ENCODE measurements around the gene THPO.
A peak's percentile ranks its signal among the peaks of the same experiment; 100 is the strongest.
"Not testable (repeated sequence)": the region's sequence is repeated elsewhere in the genome, so short reads cannot be mapped to it uniquely, and the experiment has no call there.

Gene THPO

GRCh38 chr3:184347321-184348056 is 30.5 kb downstream of the THPO start:
- DNase-seq = no peak

DNA sequence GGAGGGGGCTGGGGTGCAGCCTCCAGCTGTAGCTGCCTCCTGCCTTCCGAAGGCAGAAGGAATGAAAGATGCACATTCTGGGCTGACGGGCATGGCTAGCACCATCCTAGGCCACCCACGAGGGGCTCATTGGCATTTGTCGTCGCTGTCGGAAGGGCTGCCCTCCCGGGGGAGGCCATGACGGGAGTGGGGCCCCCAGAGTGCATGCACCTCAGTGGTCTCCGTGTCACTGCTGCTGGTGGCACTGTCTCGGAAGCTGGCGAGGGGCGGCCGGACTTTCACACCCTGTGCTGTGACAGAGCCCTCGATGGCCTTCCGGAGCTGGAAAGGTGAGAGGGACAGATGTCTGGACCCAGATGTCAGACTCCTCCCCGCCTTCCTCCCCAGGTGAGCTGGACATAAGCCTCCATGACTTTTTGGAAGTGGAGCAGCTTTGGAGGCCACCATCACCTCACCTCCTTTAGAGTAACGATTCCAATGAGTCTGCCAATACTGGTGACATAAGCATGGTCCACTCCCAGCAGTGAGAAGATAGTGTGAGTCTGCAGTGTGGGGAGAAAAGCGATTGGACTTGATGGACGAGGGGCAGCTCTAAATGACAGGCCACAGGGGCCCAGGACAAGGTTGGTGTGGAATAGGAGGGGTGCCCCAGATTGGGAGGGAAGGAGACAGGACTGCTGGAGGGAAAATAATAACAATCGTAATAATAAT is 31.4 kb downstream of the THPO start:
- DNase-seq = no peak

- DNase-seq = no peak
Measured at GRCh38 chr3:184345317-184346144, 32.5 kb downstream of the THPO start.

DNA sequence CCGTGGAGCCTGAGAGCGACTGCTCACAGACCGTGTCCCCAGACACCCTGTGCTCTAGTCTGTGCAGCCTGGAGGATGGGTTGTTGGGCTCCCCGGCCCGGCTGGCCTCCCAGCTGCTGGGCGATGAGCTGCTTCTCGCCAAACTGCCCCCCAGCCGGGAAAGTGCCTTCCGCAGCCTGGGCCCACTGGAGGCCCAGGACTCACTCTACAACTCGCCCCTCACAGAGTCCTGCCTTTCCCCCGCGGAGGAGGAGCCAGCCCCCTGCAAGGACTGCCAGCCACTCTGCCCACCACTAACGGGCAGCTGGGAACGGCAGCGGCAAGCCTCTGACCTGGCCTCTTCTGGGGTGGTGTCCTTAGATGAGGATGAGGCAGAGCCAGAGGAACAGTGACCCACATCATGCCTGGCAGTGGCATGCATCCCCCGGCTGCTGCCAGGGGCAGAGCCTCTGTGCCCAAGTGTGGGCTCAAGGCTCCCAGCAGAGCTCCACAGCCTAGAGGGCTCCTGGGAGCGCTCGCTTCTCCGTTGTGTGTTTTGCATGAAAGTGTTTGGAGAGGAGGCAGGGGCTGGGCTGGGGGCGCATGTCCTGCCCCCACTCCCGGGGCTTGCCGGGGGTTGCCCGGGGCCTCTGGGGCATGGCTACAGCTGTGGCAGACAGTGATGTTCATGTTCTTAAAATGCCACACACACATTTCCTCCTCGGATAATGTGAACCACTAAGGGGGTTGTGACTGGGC is 33.3 kb downstream of the THPO start:
- DNase-seq = no peak

GRCh38 chr3:184343200-184343876 is 34.7 kb downstream of the THPO start:
- DNase-seq = no peak

DNA sequence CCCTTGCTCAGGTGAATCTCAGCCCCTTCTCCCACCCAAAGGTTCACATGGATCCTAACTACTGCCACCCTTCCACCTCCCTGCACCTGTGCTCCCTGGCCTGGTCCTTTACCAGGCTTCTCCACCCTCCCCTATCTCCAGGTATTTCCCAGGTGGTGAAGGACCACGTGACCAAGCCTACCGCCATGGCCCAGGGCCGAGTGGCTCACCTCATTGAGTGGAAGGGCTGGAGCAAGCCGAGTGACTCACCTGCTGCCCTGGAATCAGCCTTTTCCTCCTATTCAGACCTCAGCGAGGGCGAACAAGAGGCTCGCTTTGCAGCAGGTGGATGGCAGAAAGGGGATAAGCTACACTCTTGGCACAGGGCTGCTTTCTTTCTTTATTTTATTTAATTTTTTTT is 36.1 kb downstream of the THPO start:
- DNase-seq = peak; percentile 68

GRCh38 chr3:184339451-184340135 is 38.4 kb downstream of the THPO start:
- not testable (repeated sequence) for DNase-seq

GRCh38 chr3:184339001-184339400 is 39.0 kb downstream of the THPO start:
- DNase-seq = peak; percentile 42

DNA sequence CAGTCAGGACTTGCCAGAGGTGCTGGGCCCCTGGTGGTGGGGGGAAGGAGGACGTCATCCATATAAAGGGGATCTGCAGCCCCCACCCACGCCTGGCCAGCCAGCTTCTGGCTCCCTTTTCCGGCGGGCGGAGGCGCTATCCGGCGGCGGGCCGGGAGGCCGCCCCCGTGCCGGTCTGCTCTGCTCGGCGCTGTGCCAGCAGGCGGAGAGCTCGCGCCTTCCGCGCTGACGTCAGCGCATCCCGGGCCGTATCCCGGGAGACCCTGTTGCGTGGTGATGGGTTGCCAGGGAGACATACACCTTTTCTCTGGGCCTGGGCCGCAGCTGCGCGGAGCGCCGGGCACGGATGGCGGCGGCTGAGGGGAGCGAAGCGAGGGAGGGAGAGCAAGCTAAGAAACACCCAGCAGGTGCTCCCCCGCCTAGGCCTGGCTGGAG is 39.5 kb downstream of the THPO start:
- DNase-seq = peak; percentile 85

GRCh38 chr3:184337981-184338380 is 40.0 kb downstream of the THPO start:
- DNase-seq = no peak

DNA sequence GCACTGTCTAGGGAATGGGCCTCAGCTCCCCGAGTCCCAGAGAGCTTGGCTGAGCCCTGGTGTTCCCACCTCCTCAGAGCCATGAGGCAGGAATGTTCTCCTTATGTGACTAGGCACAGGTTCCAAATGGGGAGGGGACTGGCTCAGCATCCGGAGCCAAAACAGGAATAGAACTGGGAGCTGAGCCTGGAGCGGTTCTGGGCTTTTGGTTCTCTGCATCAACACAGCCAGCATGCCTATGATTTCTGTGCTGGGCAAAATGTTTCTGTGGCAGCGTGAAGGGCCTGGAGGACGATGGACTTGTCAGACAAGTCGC is 40.6 kb downstream of the THPO start, which contains the start of gene FAM131A:
FAM131A (plus strand) TSS at position 202 of the 316 bp plus-strand sequence; CDS start at position 233, 31 bp downstream.
- no peak for DNase-seq

DNA sequence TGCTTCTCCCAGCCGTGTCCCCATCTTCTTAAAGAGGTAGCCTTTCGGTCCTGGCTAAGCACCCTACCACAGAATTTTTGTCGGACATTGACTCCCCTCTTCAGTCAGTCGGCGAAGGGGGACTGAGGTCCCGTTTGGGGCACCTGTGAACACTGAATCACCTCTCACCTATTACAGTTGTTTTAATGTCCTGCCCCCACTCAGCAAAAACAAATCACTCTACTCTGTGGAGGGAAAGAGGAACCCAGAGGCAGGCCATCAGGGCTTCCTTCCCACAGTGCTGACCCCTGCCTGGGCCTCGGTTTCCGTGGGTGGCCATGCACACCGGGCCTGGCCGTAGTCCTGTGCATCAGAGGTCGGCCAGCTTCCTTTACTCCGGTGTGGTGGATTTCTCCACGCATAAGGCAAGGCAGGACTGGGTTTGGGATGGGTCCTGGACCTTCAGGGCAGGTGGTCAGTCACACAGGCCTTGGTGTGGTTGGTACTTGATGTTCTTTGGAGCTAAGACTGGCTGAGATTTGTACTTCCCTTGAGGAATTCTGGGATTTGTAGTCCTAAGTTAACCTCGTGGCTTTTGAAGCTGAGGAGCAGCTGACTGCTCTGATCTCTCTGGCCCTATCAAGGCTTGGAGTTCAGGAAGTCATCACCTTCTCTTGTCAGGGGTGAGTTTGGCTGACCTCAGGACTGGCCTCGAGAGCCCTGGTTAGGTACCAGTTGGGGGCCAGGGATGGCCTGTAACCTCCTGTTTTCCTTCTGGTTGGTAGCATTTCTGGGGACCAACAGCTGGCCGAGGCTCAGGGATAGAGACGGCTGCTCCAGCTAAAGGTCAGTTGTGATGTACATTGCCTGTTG is 41.2 kb downstream of the THPO start:
- DNase-seq = peak; percentile 28

DNA sequence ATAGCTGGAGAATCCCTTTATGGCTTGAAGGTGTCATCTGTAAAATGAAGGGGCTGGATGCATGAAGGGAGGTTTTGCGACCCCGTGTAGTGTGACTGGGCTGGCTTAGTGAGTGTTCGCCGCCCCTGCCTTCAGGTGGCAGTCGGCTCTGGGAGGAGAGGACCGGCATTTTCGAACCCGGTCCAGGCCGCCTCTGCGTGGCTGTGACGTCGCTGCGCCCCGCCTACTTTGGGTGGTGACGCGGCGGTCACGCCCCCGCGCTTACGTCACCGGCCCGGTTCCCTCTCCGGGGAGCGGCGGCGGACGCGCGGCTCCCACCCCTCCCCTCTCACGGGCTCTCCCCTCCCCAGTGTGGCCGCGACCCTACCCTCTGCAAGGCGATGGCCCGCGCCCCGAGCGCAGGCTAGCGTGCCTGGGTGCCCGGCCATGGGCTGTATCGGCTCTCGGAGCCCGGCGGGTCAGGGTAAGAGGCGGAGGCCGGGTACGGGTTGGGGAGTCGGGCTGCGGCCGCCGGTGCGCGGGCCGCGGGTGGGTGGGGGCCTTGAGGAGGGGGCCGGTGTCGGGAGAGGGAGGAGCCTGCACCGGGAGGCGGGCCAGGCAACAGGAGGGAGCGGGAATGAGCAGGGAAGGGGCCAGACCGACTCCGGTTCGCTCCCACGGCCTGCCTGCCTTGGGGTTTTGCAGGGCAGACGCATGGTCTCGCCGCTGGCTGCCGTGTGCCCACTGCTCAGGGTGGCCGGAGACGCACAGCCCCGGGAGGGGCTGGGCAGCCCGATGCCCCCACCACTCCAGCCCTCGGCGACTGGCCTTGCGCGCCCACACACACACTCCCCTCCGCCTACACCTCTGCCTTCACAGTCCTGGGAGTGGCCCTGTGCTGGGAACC is 42.1 kb downstream of the THPO start:
- DNase-seq = peak; percentile 27

GRCh38 chr3:184335291-184335660 is 42.7 kb downstream of the THPO start:
- no peak for DNase-seq

DNA sequence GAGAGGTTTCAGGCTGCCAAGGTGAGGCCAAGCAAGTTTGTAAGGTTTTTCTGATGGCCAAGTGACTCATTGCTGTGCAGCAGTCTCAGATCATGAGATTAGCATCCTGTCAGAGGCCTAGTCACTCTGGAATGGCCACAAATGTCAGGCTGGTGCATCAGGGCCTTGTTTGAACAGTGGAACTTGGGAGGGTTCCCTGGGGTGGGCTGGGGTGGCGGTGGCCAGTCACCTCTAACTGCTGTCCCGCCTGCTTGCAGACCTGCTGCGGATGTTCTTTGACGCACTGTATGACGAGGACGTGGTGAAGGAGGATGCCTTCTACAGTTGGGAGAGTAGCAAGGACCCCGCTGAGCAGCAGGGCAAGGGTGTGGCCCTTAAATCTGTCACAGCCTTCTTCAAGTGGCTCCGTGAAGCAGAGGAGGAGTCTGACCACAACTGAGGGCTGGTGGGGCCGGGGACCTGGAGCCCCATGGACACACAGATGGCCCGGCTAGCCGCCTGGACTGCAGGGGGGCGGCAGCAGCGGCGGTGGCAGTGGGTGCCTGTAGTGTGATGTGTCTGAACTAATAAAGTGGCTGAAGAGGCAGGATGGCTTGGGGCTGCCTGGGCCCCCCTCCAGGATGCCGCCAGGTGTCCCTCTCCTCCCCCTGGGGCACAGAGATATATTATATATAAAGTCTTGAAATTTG is 43.4 kb downstream of the THPO start:
- no peak for DNase-seq

- no peak for DNase-seq
Measured at GRCh38 chr3:184333700-184334099, 44.3 kb downstream of the THPO start.

DNA sequence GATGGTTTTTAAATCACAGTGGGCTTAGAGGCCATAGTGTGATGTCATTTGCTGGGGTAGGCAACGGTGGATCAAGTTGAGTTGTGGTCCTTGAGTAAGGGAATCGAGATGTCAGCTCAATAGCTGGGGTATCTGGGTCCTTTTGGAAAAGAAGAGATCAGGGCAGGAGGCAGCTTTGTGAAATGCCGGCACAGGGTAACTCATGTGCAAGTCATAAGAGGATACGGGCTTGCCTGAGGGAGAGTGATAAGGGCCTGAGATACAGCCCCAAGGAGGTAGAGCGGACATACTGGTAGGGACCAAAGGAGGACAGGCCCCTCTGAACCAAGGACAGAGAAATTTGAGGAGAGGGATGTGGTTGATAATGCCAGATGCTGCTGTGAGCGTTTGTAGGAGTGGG is 44.8 kb downstream of the THPO start:
- no peak for DNase-seq

DNA sequence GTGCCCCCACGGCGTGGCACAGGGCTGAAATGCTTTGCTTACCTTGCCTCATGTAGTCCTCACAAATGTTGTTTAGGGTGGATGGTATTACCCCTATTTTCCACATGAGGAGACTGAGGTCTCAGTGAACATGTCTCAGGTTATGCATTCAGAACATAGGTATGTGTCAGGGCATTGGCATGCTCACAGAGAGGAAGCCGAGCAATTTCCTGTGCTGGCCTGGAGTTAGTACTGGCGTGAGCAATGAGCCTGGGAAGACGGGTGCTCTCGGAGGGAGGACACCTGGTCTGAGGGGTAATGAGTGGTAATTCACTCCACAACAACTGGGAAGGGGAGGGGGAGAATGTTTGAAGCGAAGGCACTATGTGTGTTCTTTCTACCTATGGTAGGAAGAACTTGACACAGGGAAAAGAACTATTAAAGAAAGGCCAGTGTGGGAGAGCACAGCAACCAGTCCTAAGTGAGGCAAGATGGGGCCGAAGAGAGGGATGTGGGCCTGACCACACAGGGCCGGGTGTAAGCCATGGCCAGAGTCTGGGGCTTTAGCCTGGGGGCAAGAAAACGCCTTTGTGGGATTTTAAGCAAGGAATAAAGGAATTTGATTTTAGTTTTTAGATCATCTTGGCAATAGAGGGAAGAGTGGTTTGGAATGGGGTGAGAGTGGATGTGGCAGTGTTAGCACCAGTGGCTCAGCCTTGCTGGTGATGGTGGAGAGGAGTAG is 45.5 kb downstream of the THPO start:
- no peak for DNase-seq

Data from DMS79 (cell line).